ENCODE data around the gene FAM3B.

FAM3B gene

GRCh38 chr21:41399246-41399800 is 82.7 kb downstream of the FAM3B start:
- no peak for DNase-seq

- no peak for DNase-seq
Observed at GRCh38 chr21:41402231-41402630, 85.6 kb downstream of the FAM3B start.

GRCh38 chr21:41402796-41403195 is 86.2 kb downstream of the FAM3B start:
- no peak for DNase-seq

GRCh38 chr21:41403331-41403730 is 86.7 kb downstream of the FAM3B start:
- no peak for DNase-seq

GRCh38 chr21:41403966-41404365 is 87.4 kb downstream of the FAM3B start:
- no peak for DNase-seq

- no peak for DNase-seq
Observed at GRCh38 chr21:41405321-41405720, 88.7 kb downstream of the FAM3B start.

GRCh38 chr21:41406340-41406739 is 89.7 kb downstream of the FAM3B start:
- DNase-seq, result no peak
